ENCODE measurements around the gene DLD.
"Not testable (repeated sequence)": the region's sequence is repeated elsewhere in the genome, so short reads cannot be mapped to it uniquely, and the experiment has no call there.

The DLD gene

DNA sequence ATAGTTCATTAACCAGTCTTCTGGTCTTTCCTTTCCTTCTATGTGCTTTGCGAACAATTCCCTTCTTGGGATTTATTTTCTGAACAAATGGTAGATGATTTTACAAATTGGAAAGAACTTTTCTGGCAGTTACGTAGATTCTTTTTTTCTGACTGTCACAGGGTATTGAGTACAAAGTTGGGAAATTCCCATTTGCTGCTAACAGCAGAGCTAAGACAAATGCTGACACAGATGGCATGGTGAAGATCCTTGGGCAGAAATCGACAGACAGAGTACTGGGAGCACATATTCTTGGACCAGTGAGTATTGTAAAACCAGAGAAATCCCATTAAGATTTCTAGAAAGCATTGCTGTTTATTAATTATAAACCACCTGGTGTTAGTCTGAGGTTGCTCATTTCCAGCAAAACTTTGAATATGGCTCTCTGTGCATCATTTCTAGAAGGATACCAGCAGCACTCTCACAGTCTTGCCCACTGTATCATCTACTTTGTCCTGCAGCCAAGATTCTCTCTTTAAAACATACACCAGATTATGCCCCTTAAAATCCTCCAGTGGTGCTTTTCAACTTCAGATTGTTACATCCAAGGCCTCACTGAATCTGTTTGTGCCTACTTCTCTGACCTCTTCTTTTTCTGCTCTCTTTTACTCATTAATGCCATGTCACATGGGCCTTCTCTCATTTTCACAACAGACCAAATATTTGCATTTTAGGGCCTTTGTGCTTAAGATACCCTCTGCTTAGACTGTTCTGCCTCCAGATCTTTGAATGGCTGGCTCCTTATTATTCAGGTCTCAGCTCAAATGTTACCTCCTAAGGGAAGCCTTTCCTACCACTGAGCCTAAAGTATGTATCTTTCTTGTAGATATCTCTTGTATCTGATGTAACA, 27.0 kb downstream of the DLD start:
- DNase-seq = no peak

DNA sequence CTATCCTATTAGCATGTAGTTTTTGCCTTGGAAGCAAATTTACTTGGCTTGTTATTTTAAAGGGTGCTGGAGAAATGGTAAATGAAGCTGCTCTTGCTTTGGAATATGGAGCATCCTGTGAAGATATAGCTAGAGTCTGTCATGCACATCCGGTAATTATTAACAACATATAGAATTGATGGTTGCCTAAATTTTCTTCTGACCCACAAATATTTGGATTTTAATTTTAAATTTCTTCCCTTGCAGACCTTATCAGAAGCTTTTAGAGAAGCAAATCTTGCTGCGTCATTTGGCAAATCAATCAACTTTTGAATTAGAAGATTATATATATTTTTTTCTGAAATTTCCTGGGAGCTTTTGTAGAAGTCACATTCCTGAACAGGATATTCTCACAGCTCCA, 28.0 kb downstream of the DLD start:
- DNase-seq = no peak

DNA sequence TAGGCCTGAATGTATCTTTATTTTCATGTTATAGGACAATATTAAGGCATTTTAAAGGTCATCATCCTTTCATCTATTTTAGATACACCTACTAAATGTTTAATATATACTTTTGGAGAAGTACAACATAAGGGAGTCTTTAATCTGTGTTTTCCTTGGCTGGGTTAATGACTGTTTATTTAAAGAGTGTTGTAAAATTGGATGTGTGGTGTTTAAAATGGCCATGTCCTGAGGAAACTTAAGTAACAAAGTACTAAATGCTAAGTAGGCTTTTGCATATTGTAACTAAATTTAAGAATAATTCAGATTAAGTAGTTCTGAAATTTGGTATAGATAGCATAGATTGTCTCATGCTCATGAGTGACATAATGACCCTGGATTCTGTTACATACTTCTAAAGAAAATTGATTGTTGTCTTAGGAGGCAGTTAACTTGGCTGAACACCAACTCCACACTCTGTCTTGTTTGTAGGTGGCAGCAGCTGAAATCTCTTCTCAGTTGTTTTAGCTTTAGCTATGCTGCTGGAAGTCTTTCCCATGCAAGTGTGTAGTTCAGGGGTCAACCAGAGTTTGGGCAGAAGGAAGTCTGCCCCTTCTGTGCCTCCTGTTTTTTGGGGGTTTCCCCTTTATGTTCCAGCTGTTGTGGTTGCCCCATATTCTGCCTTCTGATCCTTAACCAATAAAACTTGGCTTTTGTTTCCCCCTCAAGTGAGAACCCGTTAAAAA, 29.2 kb downstream of the DLD start:
- no peak for DNase-seq

DNA sequence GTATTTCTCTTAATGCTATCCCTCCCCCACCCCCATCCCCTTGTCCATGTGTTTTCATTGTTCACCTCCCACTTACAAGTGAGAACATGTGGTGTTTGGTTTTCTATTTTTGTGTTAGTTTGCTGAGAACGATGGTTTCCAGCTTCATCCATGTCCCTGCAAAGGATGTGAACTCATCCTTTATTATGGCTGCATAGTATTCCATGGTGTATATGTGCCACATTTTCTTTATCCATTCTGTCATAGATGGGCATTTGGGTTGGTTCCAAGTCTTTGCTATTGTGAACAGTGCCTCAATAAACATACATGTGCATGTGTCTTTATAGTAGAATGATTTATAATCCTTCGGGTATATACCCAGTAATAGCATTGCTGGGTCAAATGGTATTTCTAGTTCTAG, 30.8 kb downstream of the DLD start:
- DNase-seq = not testable (repeated sequence)

DNA sequence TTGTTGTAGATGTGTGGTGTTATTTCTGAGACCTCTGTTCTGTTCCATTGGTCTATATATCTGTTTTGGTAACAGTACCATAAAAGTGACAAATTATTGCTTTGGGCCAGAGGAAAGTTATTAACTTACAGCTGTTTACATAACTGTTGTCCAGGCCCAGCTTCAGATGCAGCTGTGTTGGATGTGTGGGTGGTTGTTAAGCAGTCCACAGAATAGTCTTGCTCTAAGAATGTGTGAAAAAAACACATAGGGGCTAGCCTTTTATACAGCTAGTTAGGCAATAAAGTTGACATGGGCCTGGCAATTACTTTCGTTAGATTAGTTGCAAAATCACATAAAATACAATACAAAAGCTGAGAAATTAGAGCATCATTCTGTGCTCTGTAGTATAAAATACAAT, 31.9 kb downstream of the DLD start:
- no peak for DNase-seq

DNA sequence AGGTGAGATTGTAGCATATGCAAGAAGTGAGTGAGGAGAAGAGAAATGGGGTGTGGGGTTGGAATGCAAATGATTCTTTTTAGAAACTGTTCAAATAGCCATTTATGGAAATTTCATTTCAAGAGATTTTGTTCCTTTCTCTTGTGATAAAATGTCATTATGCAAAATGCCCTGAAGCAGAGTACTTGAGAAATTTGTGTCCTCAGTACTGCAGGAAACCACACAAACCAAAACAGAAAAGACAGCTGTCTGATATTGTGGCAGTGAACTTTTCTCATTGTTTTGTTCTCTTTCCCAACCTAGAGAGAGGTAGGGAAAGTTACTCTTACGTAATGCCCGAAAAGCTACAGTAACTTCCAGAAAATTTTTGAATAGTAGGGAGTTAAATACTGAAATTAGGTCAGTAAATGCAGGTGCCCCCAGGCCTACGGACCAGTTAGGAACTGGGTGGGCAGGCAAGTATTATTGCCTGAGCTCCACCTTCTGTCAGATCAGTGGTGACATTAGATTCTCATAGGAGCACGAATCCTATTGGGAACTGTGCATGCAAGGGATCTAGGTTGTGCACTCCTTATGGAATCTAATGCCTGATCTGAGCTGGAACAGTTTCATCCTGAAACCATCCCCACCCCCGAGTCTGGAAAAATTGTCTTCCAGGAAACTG, 34.0 kb downstream of the DLD start:
- DNase-seq = no peak

DNA sequence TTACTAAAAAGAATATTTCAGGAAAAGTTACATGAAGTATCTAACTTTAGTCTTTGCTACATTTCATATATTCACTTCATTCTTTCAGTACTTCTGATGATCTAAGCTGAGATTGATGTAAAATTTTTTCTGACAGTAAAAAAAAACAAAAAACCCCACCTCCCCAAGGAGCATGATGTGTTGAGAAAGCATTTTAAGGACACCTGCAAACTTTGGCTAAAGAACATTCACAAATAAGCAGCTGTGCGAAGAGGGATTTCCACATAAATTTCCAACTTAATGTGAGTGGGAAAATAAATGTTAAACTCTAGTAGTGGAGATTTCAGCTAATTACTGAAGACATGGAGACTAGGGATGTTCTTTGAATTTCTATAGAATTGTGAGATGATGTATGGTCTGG, 35.5 kb downstream of the DLD start:
- no peak for DNase-seq

DNA sequence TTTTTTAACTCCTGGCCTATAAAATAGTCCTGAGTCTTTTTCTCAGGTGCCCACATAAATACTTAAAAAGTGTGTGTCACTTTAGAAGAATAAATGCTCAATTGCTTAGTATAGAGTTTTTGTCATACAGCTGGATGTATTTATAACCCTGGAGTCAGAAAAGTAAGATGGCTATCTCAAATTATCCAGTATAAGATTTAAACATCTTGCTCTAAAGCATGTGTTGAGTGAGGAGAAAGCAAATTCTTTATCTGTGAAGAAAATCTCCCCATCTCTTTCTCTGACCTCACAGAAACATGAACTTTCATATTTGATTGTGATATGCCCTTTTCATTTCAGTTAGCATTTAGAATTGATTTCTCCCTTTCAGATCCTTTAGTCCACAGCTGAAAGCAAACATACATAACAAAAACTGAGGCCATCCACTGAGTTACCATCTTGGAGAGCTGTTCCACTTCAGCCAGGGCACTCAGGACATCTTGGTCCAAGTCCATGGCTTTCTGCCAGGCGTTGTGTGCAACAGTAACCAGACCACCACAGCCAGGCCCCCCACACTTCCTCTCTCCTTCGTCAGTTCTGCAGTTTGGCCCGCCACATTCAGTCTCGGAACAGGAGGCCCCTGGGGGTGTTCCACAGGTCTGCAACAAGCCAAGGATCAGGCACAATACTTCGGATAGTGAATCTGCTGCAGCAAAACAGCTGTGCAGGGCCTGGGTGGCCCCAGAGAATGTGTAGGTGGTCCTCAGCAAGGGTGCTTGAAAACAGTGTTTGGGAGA, 40.9 kb downstream of the DLD start:
- DNase-seq = no peak

DNA sequence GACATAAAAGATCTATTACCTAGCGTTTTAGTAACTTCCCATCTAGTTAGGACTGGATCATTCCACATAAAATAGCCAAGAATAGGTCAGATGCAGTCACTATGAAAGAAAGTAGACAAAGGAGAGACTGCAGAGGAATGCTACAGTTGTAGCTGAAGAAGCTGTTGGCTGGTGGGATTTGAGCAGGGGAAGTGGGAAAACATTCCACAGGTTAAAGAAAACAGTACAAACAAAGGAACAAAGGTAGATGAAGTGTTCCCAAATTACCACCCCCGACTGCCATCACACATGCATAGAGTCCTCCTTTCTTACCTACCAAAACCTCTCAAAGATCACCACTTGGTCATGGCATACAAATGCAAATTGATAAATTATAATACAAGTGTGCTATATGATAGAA, 41.8 kb downstream of the DLD start:
- DNase-seq = no peak

DNA sequence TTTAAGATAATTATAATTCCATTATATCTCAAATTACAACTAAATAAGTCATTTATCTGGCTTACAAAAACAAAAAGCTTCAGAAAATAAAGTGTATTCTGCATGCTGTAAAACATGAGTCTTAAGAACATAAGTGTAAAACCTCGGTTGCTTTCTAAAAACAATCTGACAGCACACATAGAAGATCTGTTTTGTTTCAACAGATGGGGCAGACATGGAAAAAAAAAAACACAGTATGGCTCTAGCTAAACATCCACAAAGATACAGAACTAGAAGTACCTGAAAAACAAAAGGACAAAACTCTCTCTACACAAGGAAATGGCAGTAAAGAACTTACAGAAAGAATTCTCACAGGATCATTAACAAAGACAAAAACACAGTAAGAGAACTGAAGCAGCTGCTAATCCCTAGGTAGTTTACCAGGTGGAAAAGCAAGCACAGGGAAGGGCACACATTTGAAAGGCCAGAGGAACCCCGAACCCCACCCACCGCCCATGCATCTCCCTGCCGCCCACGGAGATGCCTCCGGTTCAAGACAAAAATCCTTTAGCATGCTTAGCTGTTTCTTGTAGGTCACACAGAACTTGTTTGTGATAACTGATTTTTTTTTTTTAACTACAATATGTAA, 42.5 kb downstream of the DLD start:
- DNase-seq = no peak

DNA sequence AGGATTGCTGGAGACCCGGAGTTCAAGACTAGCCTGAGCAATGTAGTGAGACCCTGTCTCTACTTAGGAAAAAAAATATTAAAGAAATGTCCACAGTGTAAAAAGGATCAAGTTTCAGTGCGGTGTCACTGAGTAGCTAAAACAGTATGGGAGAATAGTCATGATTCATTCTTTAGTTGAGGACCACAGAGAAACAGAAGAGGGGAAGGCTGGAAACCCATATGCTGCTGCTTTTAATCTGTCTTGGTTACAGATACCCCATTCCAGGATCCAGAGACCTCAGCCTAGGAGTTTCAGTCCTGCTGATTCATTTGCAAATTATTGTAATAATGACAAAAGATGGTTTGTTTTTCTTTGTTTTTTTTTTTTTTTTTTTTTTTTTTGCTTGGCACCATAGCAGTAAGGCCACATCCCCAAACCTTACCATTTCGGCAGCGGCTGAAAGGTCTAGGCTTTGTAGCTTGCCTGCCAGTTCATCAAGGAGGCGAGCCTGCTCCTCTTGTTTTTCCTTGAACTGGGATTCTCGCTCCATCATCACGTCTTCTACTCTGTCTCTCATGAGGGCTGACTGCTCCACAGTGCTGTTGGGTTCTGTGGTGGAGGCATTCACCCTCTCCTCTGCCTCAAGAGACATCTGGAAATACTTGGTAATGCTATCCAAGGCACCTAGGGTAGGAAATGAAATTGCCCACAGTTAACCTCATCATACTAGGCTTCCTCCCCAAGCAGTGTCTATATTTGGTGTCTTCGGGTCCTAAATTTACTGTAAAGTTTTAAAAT, 44.2 kb downstream of the DLD start:
- no peak for DNase-seq

DNA sequence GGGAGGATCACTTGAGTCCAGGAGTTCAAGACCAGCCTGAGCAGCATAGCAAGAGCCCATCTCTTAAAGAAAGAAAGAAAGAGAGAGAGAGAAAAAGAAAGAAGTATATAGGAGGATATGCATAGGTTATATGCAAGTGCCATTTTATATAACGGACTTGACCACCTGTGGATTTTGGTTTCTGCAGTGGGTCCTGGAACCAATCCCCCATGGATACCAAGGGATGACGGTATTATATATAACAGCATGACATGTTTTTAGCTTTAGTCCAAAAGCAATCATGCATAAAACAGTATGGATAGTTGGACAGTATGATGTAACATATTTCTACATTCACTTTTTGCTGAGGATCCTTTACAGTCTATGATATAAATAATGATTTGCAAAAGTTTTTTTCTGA, 45.3 kb downstream of the DLD start:
- DNase-seq = no peak

DNA sequence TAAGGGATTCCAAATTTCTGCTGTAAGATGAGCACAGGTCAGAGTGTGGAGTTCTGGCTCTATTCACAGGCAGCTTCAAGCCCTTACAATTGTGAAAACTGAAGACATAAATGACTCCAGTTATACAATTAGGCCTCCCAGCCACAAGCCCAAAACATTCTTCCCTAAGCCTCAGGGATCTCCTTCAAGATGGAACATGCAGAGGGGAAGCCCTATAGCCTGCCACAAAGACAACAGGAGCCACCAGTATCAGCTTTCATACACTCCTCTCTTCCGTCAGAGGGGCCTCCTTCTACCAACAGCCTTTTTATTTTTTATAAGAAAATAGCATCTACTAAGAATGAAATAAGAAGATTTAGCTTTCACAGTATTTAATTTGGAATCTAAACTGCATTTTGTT, 46.5 kb downstream of the DLD start:
- no peak for DNase-seq

DNA sequence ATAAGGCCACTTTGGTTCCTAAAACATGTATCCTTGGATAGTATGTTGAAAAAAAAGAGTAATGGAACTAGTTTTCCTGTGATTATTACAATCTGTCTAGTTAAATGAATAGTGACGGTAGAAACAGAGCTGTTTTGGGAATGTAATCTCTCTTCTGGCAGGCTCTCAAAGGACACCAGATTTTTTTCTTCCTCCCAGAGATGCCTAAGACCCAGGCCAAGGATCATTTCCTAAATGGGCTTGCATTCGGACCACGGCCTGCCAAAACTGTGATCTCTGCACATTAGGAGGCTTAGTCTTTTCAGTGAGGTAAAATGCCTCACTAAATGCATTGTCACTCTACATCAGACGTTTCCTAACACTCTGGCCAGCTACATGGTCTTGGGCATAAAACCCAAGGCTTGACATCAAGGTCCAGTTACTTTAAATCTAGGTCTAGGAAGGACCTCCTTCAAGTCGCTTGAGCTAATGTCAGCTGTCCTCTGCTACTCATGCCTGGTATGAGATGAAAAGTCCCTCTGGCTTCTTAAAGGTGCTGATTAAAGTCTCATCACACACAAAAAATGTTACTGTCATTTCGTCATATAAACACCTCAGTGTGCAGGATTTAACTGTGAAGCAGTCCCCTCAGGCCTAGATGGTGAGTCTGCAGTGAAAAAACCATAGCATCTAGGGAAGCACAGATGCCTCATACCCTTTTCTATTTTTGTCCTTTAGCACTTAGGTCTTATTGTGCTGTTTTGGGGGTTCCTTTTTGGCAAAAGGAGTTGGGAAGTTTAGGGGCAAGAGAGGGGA, 47.7 kb downstream of the DLD start:
- no peak for DNase-seq

DNA sequence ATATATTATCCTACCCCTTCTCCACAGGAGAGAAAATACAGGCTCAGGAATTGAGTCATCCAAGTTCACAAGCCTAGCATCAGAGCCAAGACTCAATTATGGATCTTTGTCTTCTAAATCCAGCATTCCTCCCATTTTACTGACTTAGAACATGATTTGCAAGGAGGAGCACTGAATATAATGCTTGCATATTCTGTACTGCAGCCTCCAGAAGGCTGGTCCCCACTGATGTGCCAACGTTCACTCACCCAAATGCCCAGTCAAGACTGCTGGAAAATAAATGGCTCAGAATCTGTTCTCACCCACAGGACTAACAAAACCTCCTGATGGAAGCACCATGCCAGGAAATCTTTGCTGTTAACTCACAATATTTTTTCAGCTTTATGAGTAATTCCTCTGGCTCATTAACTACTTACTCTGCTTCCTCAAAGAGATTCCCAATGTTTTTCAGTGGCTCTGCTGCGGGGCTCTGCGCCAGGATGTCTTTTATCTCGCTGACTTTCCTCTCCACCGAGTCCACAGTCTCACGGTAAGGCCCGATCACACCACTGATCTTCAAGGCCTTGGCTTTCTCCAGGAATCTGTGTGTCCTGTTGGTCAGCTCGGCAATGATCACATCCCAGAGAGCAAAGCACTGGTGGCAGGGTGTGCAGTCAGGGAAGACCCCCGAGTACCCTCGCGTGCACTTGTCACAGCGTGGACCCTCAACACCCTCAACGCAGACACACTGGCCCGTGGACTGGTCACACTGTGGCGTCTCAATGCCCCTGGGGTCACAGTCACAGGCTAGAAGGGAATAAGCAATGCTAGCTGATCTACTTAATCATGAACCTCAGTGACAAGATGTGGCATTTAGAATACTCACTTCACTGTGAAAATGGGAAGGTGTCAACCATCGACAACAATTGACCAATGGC, 48.8 kb downstream of the DLD start:
- DNase-seq = no peak

DNA sequence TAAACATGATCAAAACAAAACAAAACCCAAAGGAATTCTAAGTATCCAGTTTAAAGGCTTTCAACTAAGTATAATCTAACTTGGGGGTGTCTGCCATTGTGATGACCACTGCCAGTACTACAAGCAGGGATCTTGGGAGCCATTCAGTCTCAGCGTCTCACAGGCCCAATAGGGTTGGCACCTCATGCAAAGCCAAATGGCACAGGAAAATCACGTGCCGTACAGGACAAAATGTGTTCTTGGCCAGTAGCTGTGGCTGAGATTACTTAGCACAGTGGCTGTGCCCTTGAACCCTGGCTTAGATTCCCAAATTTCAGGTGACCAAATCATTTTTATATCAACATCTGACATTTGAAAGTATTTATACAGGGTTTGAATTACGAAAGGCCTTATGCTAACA, 50.0 kb downstream of the DLD start:
- DNase-seq = no peak

DNA sequence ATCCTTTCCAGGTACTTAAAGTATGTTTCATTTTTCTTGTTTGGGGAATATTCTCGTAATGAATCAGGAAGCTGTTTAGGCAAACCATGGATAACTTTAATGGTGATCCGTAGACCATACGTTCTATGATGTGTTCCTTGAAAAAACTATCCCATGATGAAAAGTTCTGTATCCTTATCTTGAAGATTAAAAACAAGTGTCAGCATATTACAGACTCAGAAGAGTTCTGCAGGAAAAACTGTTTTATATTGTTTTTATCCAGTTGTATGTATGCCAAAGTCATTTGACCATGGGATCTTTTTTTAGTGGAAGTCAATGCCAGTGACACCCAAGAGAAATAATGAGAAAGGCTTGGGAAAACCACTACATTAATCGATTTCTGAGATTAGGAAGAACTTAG, 52.0 kb downstream of the DLD start:
- DNase-seq = no peak

DNA sequence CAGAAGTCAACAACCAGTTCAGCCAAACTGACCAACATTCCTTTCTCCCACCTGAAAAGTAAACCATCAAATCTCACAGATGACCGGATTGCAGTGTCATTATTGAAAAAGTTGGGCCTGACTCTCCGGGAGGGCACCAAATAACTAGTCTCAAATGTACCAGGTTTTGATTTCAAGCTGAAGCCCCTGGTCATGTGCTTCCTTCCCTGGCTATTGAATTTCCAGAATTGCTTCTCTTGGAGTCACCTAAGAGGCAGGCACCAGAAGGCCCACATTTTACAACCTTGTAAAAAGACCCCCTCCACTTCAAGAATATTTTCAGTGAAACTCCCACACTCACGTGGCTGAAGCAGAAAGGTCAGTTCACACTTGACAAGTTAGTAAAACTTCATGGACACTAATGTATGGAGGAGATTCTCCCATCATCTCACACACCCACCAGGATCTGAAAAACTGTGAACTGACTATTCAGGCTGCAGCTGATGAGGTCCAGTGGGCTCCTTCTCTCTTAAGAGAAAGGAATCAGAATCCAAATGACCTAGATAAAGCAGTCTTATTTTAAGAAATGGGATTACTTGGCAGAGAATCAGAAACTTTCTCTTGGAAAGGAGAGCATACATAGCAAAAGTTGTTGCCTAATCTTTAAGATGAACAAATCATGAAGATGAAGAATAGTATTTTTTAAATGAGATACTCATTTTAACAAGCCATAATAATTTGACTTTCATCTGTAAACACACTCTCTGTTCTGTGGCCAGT, 53.6 kb downstream of the DLD start:
- no peak for DNase-seq

DNA sequence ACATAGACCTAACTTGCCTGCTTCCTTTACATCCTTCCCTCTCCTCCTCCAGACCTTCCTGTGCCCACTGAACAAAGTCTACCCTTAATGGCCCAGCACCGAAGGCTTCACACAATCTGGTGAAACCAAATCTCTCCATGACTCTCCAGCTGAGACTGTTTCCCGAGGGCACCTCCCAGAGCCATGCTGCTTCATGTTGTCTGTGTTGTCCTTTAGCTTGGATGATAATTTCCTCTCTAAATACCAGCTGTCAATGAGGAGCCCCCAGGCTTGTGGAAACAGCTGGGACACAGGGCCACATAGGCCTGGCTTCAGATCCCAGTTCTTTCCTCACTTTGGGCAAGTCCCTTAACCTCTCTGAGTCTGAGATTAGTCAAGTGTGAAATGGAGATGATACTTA, 54.3 kb downstream of the DLD start:
- DNase-seq = no peak
